HG03196 (cell line): Measurements from ENCODE around the gene TOMM22.

Experiments
- ATAC-seq: cut with Tn5 transposase; IDR thresholded peaks from one replicate; pipeline ENCODE4 v1.9.1; 2021; ENCODE audit not compliant: unreplicated experiment

The TOMM22 gene

GRCh38 chr22:38733724-38734381 lies 52.1 kb downstream of the TOMM22 start:
- ATAC-seq: no peak

GRCh38 chr22:38734421-38735100 lies 52.8 kb downstream of the TOMM22 start:
- no peak for ATAC-seq
